ENCODE results near the gene CFDP1.

DNA sequence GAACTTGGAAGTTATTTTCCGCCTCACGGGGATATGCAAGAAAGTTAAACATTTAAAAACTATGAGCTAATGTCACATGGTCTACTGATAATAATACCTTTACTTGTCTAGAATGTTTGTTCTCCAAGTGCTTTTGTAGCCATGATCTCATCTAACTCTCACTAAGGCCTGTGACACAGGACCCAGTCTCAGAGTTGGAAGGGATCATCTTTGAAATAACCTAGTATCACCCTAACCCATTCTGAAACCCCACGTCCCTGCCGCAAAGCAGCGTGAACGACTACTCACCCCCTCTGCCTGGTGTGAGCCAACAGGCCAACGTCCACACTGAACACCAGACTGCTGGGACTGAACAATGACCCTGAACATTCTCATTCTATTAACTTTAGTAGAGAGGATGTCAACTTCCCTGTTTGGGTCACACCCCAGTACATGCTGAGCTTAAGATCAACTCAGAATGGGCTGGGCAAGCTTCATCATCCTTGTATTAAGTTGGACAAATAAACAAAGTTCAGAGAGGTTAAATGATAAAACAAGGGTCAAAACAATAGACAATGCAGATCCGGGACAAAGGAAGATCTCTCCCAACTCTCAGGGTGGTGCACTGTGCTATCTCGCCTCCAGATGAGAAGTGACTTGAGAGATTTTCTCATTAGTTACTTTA is 127.1 kb downstream of the CFDP1 start:
- TF ChIP-seq, protein P1, sequence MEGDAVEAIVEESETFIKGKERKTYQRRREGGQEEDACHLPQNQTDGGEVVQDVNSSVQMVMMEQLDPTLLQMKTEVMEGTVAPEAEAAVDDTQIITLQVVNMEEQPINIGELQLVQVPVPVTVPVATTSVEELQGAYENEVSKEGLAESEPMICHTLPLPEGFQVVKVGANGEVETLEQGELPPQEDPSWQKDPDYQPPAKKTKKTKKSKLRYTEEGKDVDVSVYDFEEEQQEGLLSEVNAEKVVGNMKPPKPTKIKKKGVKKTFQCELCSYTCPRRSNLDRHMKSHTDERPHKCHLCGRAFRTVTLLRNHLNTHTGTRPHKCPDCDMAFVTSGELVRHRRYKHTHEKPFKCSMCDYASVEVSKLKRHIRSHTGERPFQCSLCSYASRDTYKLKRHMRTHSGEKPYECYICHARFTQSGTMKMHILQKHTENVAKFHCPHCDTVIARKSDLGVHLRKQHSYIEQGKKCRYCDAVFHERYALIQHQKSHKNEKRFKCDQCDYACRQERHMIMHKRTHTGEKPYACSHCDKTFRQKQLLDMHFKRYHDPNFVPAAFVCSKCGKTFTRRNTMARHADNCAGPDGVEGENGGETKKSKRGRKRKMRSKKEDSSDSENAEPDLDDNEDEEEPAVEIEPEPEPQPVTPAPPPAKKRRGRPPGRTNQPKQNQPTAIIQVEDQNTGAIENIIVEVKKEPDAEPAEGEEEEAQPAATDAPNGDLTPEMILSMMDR (IDR thresholded peaks at IDR 0.05; ENCODE audit: low read depth, low read length, poor library complexity, severe bottlenecking): no peak
- no peak for TF ChIP-seq EZH2phosphoT487 (IDR thresholded peaks at IDR 0.05; ENCODE audit: borderline replicate concordance, low read length)

Data from DOHH2 (cell line).